ENCODE measurements around the gene BCR. TPM values are rescaled to one million over a fixed set of nuclear protein-coding genes. Genes with fewer than 3 reads are reported as not detected.

The BCR gene
- total RNA-seq, 1 donor from 2014 or later: 92.6 TPM

GRCh38 chr22:23250056-23250784 is 69.9 kb downstream of the BCR start:
- DNase-seq (ENCODE audit: low spot score): no peak
- H3K36me3 Mint-ChIP-seq (ENCODE audit: low read depth, unreplicated experiment): peaks cover 15% of the 10 kb centered on the region
- TF ChIP-seq CTCF (IDR thresholded peaks at IDR 0.05; ENCODE audit: unreplicated experiment): no peak
- H3K4me3 Mint-ChIP-seq (ENCODE audit: unreplicated experiment): no peak overlapping the region
- H3K9me3 Mint-ChIP-seq (ENCODE audit: unreplicated experiment): no peaks in the 10 kb centered on the region
- H3K27me3 Mint-ChIP-seq (ENCODE audit: unreplicated experiment): no peaks in the 10 kb centered on the region
- peaks cover 20% of the 10 kb centered on the region for H3K4me1 Mint-ChIP-seq (ENCODE audit: unreplicated experiment)
- no peak overlapping the region for H3K27ac Mint-ChIP-seq (ENCODE audit: unreplicated experiment)

- no peak for DNase-seq (ENCODE audit: low spot score)
- H3K9me3 Mint-ChIP-seq (ENCODE audit: unreplicated experiment): no peaks in the 10 kb centered on the region
- H3K4me1 Mint-ChIP-seq (ENCODE audit: unreplicated experiment): peaks cover 20% of the 10 kb centered on the region
- no peak for TF ChIP-seq CTCF (IDR thresholded peaks at IDR 0.05; ENCODE audit: unreplicated experiment)
- peaks cover 16% of the 10 kb centered on the region for H3K36me3 Mint-ChIP-seq (ENCODE audit: low read depth, unreplicated experiment)
- H3K27ac Mint-ChIP-seq (ENCODE audit: unreplicated experiment): no peak overlapping the region
- H3K27me3 Mint-ChIP-seq (ENCODE audit: unreplicated experiment): no peaks in the 10 kb centered on the region
- H3K4me3 Mint-ChIP-seq (ENCODE audit: unreplicated experiment): no peak overlapping the region
Observed at GRCh38 chr22:23250785-23251363, 70.6 kb downstream of the BCR start.

GRCh38 chr22:23251445-23252093 is 71.3 kb downstream of the BCR start:
- Mint-ChIP-seq H3K4me1 (ENCODE audit: unreplicated experiment) (peaks cover 20% of the 10 kb centered on the region), H3K27ac (ENCODE audit: unreplicated experiment) (no peak overlapping the region), H3K36me3 (ENCODE audit: low read depth, unreplicated experiment) (peaks cover 16% of the 10 kb centered on the region), H3K27me3 (ENCODE audit: unreplicated experiment) (no peaks in the 10 kb centered on the region), H3K9me3 (ENCODE audit: unreplicated experiment) (no peaks in the 10 kb centered on the region), H3K4me3 (ENCODE audit: unreplicated experiment) (no peak overlapping the region)
- no peak for DNase-seq (ENCODE audit: low spot score)
- TF ChIP-seq CTCF (IDR thresholded peaks at IDR 0.05; ENCODE audit: unreplicated experiment): no peak

- Mint-ChIP-seq H3K27me3 (ENCODE audit: unreplicated experiment) (peaks cover 6% of the 10 kb centered on the region), H3K9me3 (ENCODE audit: unreplicated experiment) (no peaks in the 10 kb centered on the region), H3K4me1 (ENCODE audit: unreplicated experiment) (peaks cover 9% of the 10 kb centered on the region), H3K4me3 (ENCODE audit: unreplicated experiment) (peak overlapping the region; percentile 65), H3K27ac (ENCODE audit: unreplicated experiment) (no peak overlapping the region), H3K36me3 (ENCODE audit: low read depth, unreplicated experiment) (peaks cover 24% of the 10 kb centered on the region)
- DNase-seq (ENCODE audit: low spot score): no peak
- no peak for TF ChIP-seq CTCF (IDR thresholded peaks at IDR 0.05; ENCODE audit: unreplicated experiment)
Observed at GRCh38 chr22:23253475-23254055, 73.3 kb downstream of the BCR start.

Measured in endothelial cell (in vitro differentiated cells).